HG03575 (cell line): ENCODE measurements around the gene ANKRD13B.

Experiments used
- ATAC-seq: cut with Tn5 transposase; IDR thresholded peaks from one replicate; pipeline ENCODE4 v1.9.1; 2021; ENCODE audit not compliant: unreplicated experiment, insufficient number of reproducible peaks, low FRiP score; ENCODE audit errors: extremely low read depth

Gene ANKRD13B

DNA sequence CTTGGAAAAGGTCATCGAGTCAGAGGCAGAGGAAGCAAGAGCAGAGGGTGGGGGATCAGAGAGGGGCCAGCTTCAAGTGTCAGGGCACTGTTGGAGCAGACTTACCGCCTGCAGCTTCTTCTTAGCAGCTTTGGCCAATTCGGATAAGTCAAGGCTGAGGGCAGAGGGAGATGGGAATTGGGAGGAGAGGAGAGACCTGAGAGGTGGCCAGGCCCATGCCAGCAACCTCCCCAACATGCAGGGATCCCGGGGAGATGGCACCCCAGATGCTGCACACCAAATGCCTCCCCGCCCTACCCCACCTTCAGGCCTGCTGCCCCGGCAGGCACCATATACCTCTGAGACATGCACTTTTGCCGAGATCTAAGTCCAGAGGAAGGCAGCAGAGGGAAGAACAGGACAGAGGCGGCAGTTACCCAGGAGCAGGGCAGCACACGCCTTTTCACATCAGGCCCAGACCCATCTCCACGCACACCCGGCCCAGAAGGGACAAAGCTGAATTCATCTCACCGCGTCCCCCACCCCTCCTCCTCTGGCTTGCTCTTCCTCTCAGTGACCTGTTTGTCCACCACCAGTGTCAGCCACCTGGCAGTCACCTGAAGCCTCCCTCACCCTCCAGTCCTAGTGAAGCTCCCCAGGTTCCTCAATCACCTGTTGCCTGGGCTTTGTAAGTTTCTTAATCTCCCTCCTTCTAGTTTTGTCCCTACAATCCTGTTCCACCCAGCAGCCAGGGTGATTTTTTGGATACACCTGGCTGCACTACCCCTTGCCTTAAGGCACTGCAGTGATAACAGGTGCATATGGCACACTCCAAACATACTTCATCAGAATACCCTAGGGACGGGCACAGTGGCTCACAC is 14.1 kb upstream of the ANKRD13B start:
- ATAC-seq: no peak

DNA sequence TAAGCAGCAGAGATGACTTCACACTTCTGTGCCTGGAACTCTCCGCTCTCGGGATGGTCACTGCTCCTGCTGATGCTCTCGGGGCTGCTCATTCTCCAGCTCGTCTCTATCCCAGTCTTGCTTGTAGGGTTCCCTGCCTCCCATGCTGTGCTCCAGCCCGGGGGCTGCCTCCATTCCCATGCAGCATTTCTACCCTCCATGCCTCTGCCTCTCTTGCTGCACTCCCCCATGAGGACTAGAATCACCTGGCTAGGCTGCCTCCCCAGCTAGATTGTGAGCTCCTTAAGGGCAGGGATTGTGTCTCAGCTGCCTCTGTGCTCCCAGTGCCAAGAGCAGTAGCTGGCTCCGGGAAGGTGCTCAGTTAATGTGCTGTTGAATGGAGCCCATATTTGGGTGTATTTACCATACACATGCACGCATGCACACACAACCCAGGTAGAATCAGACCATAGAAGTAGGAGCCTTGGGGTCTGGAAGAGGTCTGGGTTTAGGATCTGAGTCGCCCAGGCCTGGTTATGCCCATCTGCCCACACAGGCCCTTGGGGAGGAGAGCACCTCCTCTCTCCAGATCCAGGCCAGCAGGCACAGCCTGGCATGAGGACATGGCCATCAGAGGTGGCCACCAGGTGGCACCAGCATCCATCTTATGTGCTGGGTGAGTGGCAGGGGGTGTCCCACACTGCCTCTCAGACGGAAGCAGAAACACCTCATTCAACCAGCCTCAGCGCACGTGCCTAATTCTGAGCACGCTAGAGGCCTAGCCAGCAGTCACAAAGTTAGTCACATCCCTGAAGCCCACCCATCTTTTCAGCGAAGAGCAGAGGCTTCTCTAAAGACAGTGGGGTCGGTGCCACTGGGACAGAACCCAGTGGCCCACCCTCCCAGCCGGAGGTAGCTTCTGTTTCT is 12.8 kb upstream of the ANKRD13B start:
- ATAC-seq: no peak

- no peak for ATAC-seq
These were observed 11.2 kb upstream of the ANKRD13B start for GRCh38 chr17:29581583-29582253.

GRCh38 chr17:29582254-29582765 is 10.6 kb upstream of the ANKRD13B start:
- no peak for ATAC-seq

DNA sequence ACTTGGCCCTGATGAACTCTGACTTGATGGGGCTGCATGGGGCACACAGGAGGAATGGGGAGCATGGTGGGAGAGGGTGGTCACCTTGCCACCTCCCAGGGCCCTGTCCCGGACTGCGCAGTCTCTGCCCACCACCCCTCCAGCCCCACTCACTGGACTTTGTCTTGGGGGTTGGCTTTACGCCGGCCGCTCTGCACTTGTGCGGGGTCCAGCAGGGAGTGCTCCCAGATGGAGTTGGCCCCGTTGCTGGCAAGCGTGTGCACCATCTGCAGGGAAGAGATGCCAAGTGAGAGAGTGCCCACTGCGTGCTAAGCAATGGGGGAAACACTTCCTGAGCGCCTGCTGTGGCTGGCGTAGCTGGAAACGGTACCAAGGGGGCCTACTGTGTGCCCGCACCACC is 10.2 kb upstream of the ANKRD13B start:
- ATAC-seq: no peak

DNA sequence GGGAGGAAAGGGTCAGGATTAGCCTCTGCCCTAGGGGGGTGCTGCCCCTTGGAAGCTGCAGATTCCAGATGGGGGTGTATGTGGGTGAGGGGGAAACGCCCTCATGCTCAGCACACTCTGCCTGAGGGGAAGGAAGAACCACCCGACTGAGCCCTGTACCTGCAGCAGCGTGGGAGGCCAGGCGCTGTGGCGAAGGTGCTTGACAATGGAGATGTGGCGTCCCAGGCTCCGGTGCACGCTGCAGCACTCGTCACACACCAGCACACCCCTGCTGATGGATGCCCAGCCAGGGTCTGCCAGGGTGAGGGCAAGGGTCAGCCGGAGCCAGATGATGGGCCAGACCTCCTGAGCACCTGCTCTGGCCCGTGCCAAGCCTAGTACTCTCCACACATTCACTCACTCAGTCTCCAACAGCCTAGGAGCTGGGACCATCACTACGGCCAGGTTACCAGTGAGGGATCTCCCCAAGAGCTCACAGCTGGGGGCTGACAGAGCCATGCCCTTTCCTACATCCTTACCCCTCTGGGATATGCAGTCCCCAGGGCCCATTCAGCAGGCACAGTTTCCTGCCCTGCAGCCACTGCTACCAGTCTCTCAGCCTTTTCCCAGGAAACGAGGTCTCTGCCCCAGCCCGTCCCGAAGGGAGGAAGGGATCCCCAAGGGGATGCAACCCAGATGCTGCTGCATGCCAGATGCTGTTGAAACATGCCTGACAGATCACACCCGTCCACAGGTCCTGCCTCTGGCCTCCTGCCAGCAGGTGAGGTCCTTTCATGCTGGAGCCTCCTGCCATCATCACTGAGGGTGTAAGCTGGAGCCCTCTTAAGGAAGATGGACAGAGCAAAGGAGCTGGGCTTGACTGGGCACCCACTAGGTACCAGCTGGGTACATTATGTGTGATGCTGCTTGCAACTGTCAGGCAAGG is 9.3 kb upstream of the ANKRD13B start:
- ATAC-seq: no peak

- no peak for ATAC-seq
These were observed 8.4 kb upstream of the ANKRD13B start for GRCh38 chr17:29584452-29585079.

DNA sequence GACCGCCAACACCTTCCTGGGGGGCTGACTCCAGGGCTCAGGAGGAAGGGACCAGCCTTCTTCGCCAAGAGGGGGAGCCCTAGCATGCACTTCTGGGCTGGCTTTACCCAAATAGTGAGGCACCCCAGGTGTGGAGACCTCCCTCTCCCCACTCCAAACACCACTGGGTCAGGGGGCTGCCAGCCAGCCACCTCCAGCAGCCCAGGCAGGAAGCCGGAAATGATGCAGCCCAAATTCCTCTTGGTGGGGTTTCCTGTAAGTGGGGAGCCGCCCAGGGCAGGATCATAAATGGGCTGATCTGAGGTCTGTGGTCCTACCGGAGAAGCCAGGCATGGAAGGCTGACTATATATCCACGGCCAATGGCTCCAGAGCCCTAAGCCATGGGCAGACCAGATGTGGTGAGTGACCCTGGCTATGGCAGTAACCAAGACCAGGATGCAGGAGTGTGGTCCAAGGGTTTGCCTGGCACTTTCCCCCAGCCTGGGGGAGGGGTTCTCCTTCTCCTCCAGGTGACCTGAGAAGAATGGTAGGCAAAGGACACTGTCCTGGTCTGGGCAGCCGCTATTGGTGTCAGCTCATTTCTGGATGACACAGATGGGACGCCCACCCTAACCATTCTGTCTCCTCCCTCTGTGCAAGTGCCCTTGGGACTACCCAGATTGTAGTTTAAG is 7.7 kb upstream of the ANKRD13B start:
- ATAC-seq: no peak

DNA sequence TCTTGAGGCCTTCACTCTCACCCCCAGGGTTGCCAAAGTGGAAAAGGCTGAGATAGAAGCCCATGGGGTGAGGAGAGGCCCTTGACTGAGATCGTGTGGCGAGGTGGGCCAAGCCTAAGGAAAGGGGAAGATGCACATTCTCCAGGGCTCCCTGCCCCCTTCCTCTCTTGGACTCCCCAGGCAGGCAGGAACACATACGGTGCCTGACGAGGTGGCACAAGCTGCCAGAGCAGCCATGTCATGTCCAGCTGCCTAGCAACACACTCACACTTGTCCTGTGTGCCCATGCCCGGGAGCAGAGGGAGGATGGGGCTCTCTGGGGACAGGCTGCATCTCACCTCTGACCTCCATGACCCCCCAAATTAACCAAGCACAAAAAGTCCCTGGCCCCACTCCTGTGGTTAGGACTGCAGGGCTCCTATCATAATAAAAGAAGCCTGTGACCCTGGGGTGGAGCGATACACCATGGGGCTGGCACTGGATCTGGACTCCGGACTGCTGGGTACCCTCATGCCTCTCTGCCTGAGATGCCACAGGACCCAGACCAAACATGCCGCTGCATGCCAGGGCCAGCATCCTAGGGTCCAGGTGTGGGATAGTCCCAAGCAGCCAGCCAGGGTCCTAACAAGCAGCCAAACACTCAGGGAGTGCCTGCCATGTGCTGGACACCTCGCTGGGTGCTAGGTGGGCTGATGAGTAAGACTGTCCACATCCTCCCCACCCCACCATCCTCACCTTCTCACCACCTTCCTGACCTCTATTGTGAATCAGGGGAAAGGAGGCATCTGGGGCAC is 6.1 kb upstream of the ANKRD13B start:
- ATAC-seq: no peak

DNA sequence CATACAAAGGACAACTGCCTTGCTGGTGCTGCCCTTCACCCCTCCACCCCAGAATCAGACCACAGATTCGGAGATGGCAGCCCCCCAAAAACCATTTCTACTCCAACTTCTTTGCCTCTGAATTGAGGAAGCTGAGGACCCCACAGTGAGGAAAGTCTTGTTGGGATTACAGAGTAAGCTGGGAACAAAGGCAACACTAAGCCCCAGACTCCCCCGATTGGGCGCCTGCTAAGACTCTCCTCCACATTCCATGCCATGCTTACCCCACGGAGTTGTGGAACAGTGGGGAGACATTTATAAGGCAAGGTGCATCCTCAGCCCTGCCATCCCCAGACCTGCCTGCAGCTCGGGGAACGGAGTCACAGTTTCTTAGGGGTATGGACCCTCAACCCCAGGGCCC is 5.3 kb upstream of the ANKRD13B start:
- no peak for ATAC-seq

DNA sequence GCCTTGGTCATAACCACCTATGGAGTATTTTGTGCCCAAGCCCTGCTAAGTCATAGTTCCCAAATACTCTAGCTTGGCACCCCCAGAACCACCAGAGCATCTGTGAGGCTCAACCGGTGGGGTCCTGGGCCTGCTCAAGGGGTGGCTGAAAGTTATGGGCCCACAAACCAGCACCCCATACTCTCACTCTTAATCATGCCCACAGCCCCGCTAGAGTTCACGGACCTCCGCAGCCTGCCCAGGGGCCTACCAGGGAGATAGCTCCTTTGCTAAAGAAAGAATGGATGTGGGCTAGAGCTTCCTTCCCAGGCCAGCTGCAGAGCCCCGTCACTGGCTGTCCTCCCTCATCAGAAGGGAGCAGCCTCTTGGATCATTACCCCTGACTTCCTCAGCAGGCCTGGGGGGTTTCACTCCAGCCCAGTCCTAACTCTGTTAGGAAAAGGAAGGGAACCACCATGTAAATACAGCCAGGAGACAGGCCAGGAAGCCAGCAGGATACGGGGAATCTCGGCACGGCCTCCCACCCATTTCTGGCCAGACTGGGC is 4.8 kb upstream of the ANKRD13B start:
- no peak for ATAC-seq

DNA sequence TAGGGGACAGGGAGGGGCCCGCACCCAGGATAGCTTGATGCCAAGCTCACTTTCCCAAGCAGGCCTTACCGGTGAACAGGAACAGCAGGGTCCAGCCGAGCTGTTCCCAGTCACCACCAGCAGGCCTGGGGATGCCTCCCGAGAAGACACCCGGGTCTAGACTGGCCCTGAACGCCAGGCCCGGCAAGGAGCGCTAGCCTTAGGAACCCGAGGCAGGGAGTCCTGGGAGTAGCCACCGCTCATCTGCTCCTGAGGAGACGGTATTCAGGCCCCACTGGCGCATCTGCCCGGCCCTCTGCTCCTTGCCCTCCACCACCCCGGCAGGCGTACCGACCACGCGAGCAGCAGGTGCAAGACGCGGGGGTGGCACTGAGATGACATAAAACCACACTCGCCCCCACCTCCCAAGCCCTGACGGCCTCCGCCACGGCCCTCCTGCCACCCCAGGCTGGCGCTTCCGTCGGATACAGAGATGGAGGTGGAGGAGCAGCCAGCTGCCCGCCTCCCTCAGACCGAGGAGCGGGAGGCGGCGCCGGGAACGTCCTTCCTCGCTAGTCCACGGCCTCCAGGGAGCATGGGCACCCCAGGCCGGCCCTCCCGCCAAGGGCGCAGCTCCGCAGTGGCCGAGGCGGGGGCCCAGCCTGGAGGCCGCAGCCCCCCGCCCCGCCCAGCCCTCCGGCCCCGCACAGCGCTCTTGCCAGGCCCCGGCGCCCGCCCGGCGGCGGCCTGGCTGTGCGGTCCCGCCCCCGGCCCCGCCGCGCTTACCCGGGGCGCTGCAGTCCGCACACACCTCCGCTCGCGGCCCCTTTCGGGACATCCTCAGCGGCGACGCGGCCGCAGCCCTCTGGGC is 4.1 kb upstream of the ANKRD13B start:
- no peak for ATAC-seq

DNA sequence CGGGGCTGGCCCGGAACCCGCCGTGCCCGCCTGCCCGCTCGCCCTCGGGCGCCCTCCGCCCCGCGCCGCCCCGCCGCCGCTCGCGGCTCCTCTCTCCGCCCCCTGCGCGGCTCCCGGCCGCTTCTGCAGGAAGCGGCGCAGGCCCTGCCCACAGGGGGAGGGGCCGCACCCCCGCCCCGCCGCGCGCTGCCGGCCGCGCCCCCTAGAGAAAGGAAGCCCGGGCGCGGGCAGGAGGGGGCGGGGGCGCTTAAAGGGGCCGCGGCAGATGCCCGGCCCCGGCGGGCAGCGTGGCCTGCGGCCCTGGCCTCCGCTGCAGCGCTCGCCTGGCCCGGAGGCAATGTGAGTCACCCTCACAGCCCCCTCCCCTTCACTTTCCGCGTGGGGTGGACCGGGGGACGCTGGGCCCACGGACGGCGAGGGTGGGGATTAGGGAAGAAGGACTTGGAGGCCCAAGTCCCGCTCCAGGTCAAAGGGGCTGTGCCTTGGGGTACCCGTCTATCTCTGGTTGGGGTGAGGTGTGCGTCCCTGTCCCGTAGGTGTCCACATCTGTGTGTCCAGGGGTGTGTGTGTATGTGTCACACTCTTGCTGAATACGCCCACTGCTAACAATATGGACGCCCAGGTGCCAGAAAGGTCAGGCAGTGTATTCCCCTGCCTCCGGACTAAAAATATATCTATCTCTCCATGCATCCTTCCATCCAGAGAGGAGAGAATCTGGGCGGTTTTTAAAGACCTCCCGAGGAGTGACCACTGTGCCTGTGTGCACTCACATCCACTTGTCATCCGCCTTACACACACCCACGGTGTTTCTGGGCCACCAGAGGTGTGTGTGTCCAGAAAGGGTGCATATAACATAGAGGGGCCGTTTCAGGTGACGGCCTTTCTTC is 3.2 kb upstream of the ANKRD13B start, which contains the start of gene GIT1:
TSS of gene GIT1 (minus strand) at position 125 of the 887 bp plus-strand sequence. CDS start 270 bp downstream, outside the sequence.
- no peak for ATAC-seq

DNA sequence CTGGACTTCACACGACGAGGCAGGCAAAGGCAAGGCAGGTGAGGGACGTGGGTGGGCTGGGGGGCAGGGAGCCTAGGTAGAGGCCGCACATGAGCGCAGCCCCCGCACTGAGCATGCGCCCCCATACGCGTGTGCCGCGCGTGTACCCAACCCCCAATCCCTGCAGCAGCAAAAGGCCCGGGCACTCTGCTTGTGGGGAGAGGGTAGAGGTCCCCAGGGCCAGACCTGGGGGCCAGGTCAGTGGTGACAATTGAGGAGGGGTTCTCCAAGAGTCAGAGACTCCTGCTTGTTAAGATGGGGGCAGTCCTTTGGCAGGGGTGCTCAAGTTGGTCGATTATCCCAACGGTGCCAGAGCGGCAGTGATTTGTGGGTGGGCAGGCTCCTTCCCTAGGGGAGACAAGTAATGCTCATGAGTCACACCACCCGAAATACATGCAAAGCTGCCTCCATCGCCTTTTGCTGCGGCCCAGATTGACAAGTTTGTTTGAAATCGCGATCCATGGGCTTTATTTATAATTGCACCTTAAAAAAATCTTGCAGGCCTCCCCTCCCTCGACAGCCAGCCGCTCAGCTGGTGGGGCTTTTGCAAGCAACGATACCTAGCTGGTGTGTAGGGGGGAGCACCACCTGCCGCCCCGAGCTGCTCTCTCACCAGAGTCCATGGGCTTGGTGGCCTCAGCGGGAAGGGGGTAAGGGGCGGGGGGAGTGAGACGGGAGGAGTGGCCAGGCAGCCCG is 2.4 kb upstream of the ANKRD13B start:
- no peak for ATAC-seq
